Adrenal gland (tissue), 12 donors: ENCODE data around the gene EPB42. TPM values are rescaled to one million over a fixed set of nuclear protein-coding genes. Genes with fewer than 3 reads are reported as not detected.

Experiments
- DNase-seq, 7 donors: peaks; one replicate each; pipeline ENCODE4 v3.0.0-alpha.2; 2019 to 2020
- H3K27ac ChIP-seq, 5 donors: fragments of 200-600 bp; sonication (generic) in 4 of 5; 1 replicate in 3 of 5; 2 replicates in 2 of 5; pipeline versions ENCODE4 v1.5.1 to v1.8.0; 2016 to 2020; ENCODE audit warnings: mild to moderate bottlenecking in 1 of 5
- H3K27me3 ChIP-seq: fragments of 200-600 bp; 2 replicates; pipeline ENCODE4 v1.8.0; 2021
- H3K36me3 ChIP-seq, 2 donors: fragments of 200-600 bp; replicated peaks in 1 of 2; 1 replicate in 1 of 2; 2 replicates in 1 of 2; pipeline versions ENCODE4 v1.5.1 to v1.8.0; 2018 to 2022
- H3K4me1 ChIP-seq, 2 donors: fragments of 200-600 bp; replicated peaks in 1 of 2; 1 replicate in 1 of 2; 2 replicates in 1 of 2; pipeline versions ENCODE4 v1.5.1 to v1.8.0; 2018 to 2021
- H3K4me3 ChIP-seq, 4 donors: fragments of 200-600 bp; sonication (generic) in 3 of 4; one replicate each; pipeline ENCODE4 v1.5.1; 2016 to 2018
- H3K9me3 ChIP-seq, 3 donors: fragments of 200-600 bp; sonication (generic) in 1 of 3; replicated peaks in 1 of 3; 1 replicate in 2 of 3; 2 replicates in 1 of 3; pipeline versions ENCODE4 v1.5.1 to v1.8.0; 2016 to 2021
- POLR2A ChIP-seq, 2 donors: fragments of 450-650 bp; IDR thresholded peaks; one replicate each; pipeline ENCODE4 v1.6.1; 2017; ENCODE audit warnings: antibody characterized with exemption in 2 of 2, mild to moderate bottlenecking in 2 of 2, moderate library complexity in 1 of 2
- WGBS, 4 donors: extraction: QIAGEN DNeasy Blood & Tissue Kit in 2 of 4; methylation state at CpG; one replicate each; pipeline versions ENCODE4 v1.1.5 to v1.1.7; 2013 to 2017; 5-methylcytosine and 5-hydroxymethylcytosine counted together
- intact Hi-C, 2 donors: fragments of 100-400 bp; cut with DNase I; formaldehyde crosslinking; loops; one replicate each; pipeline versions ENCODE4 v1.14.1 to v1.15.0; 2022 to 2023
- polyA plus RNA-seq, 3 donors: library from polyadenylated mRNA; stranded (reverse); fragments of 200-250 nt in 2 of 3; fragments of 350-450 nt in 1 of 3; fragmentation: Illumina TruSeq in 1 of 3; extraction: RNeasy Lipid Tissue Mini Kit (QIAGEN cat#74804) in 1 of 3; gene quantifications; one replicate each; pipeline ENCODE4 v1.2.3, GENCODE V29; 2013 to 2014
- total RNA-seq, 9 donors: library from RNA; depleted of rRNA in 4 of 9; stranded (reverse); fragments of >200 nt in 4 of 9; fragments of 120-200 nt in 1 of 9; fragmentation: NEBNext Ultra II Directional in 1 of 9; extraction: Animal tissue kit (Norgen Biotek cat#: 25700) in 1 of 9; gene quantifications; one replicate each; pipeline versions ENCODE4 v1.1.0 to v1.2.4, GENCODE V29; 2013 to 2023
- TF ChIP-seq, protein P1 (sequence below), 6 experiments: fragments of 450-650 bp in 4 of 6; fragments of 200-600 bp in 2 of 6; sonication (generic) in 1 of 6; IDR thresholded peaks; 1 replicate in 5 of 6; 2 replicates in 1 of 6; pipeline versions ENCODE4 v1.5.1 to v1.8.0; 2016 to 2021; ENCODE audit warnings: antibody characterized with exemption in 6 of 6, mild to moderate bottlenecking in 2 of 6, moderate library complexity in 1 of 6
- donor health status: healthy with polysubstance abuse.
- donor health status: Bipolar disorder and iron deficiency.
- donor health status: DM: yes; HTN: yes; CAD: no.
- donor health status: DM: no; HTN: no; CAD: no.
- donor health status: DM: no; HTN: no; CAD: no.
- donor health status: DM: yes; HTN: yes; CAD: no.

The EPB42 gene
- total and polyA plus RNA-seq, 12 donors: 0.10 to 4.7 (median 0.45) TPM; not detected in 9

DNA sequence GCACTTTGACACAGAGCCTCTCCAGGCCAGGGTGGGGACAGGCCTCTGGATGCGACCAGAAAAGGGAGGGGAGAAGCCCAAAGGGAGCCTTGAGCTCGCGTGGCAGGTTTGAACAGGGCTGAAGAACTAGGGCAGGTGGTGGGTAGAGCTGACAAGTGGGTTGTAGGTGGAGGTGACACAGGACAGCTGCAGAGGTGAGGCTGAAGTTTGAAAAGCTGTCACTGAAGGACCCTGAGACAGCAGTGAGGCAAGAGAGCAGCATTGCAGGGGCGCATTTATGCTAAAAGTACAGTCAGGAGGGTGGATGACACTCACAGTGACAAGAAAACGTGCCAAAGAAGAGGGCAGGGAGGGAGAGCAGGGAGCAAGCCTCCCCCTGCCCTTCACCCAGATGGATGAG lies 21.8 kb upstream of the EPB42 start:
- no peaks in the 10 kb centered on the region for H3K9me3 ChIP-seq
- DNase-seq: no peak
- no peak for TF ChIP-seq POLR2A (IDR thresholded peaks at IDR 0.05)
- TF ChIP-seq, protein P1, sequence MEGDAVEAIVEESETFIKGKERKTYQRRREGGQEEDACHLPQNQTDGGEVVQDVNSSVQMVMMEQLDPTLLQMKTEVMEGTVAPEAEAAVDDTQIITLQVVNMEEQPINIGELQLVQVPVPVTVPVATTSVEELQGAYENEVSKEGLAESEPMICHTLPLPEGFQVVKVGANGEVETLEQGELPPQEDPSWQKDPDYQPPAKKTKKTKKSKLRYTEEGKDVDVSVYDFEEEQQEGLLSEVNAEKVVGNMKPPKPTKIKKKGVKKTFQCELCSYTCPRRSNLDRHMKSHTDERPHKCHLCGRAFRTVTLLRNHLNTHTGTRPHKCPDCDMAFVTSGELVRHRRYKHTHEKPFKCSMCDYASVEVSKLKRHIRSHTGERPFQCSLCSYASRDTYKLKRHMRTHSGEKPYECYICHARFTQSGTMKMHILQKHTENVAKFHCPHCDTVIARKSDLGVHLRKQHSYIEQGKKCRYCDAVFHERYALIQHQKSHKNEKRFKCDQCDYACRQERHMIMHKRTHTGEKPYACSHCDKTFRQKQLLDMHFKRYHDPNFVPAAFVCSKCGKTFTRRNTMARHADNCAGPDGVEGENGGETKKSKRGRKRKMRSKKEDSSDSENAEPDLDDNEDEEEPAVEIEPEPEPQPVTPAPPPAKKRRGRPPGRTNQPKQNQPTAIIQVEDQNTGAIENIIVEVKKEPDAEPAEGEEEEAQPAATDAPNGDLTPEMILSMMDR (IDR thresholded peaks at IDR 0.05): no peak
- no peaks in the 10 kb centered on the region for H3K36me3 ChIP-seq
- no peaks in the 10 kb centered on the region for H3K4me1 ChIP-seq
- WGBS, 4 donors: 76 to 88% (median 82%) methylated on average over 5 of the region's 5 CpGs
- no peak overlapping the region for H3K27ac ChIP-seq
- H3K27me3 ChIP-seq: peaks cover 2% of the 10 kb centered on the region
- H3K4me3 ChIP-seq: no peak overlapping the region
- intact Hi-C loops: no loop called here

DNA sequence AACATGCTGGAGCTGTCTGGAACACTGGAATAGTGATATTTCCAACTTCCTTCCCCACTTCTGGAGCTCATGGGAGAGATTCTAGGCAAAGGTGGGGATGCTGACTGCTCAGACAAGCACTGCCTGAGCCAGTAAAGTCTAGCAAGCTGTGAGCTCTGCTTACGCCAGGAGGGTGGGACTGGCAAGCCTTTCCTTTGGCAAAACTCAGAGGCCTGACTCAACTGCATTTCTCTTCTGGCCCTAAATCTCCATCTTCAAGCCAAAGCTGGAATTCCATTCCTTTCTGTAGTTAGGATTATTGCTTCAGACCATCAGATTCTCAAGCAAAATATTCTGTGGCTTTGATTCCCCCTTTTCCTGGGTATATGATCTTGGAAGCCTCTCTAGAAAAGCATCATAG lies 20.3 kb upstream of the EPB42 start:
- peaks cover 4% of the 10 kb centered on the region for H3K27me3 ChIP-seq
- DNase-seq: peak in 2 of 7 donors; percentile 19 to 45
- H3K36me3 ChIP-seq: no peaks in the 10 kb centered on the region
- H3K9me3 ChIP-seq: no peaks in the 10 kb centered on the region
- WGBS, 4 donors: 56 to 85% (median 71%) methylated on average over 1 of the region's 1 CpG
- H3K27ac ChIP-seq: no peak overlapping the region
- TF ChIP-seq, protein P1 (IDR thresholded peaks at IDR 0.05): no peak
- TF ChIP-seq POLR2A (IDR thresholded peaks at IDR 0.05): no peak
- no peaks in the 10 kb centered on the region for H3K4me1 ChIP-seq
- no peak overlapping the region for H3K4me3 ChIP-seq
- intact Hi-C loops: no loop called here

DNA sequence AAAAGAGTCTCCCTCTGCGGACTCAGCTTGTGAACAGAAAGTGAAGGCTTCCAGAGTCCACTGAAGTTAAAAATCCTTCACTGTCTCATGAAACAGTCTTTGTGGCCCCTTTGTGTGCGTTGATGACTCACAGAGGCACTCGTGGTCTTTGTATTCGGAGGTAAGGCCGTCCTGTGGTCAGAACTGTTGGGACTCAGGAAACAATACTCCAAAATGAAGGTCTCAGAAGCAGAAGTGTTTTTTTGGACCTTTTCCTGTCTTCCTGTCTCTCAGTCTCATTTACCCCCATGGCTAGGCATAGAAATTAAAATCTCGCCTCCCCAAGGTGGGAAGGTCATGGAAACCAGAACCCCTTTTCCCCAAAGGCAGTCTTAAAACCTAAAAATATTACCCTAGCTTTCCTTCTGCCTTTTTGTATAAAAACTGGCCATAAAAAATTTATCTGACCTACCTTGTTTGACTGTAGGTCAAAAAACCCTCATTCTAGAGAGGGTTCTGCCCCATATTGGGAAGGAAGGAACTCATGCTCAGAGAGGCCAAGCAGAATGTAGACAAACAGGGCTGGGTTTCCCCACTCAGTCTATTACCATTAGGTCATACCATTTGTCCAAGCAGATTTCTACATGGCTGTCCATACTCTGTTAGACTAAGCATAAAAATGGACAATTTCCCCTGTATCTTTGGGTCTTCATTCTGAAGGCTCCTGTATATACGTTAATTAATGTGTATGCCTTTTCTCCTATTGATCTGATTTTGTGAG lies 19.1 kb upstream of the EPB42 start:
- H3K9me3 ChIP-seq: no peaks in the 10 kb centered on the region
- H3K4me1 ChIP-seq: no peaks in the 10 kb centered on the region
- no peak for DNase-seq
- H3K27me3 ChIP-seq: peaks cover 4% of the 10 kb centered on the region
- 68 to 80% (median 77%) methylated on average over 7 of the region's 7 CpGs for WGBS, 4 donors
- no peak overlapping the region for H3K27ac ChIP-seq
- intact Hi-C loops: no loop called here
- H3K4me3 ChIP-seq: no peak overlapping the region
- no peaks in the 10 kb centered on the region for H3K36me3 ChIP-seq
- TF ChIP-seq POLR2A (IDR thresholded peaks at IDR 0.05): no peak
- TF ChIP-seq, protein P1 (IDR thresholded peaks at IDR 0.05): no peak

DNA sequence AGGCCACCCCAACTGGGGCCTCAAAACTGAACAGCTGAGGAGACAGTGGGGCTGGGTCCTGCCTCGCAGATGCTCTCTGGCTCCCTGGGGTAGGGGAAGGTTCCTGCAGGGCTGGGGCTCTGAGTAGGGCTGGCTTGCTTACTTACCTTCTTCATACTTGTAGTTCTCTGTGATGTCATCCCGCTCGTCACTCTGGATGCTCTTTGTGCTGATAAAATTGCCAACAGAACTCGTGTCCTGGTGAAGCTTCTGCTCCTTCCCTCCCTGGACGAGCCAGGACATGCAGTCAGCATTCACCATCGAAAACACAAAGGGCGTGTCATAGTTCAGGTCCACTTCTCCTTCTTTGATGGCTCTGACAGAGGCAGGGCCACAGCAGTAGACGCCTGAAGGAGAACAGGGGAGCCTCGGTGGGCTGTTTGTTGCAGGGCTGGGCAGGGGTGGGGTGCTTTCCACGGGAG lies 17.9 kb upstream of the EPB42 start:
- DNase-seq: no peak
- H3K27me3 ChIP-seq: peaks cover 4% of the 10 kb centered on the region
- TF ChIP-seq, protein P1 (IDR thresholded peaks at IDR 0.05): no peak
- intact Hi-C loops: no loop called here
- no peaks in the 10 kb centered on the region for H3K9me3 ChIP-seq
- no peaks in the 10 kb centered on the region for H3K36me3 ChIP-seq
- H3K27ac ChIP-seq: no peak overlapping the region
- H3K4me3 ChIP-seq: no peak overlapping the region
- 61 to 69% (median 65%) methylated on average over 4 to 10 of the region's 10 CpGs for WGBS, 4 donors
- H3K4me1 ChIP-seq: no peaks in the 10 kb centered on the region
